Stimulated activated CD8-positive, alpha-beta memory T cell treated with anti-CD3 and anti-CD28 coated beads, Interleukin-2, amount 100 ng/mL, for 1 hour (primary cell): ENCODE measurements around the gene DIP2B.
"Not testable (repeated sequence)": the region's sequence is repeated elsewhere in the genome, so short reads cannot be mapped to it uniquely, and the experiment has no call there.

ENCODE experiments used
- DNase-seq, 2 donors: peaks; one replicate each; pipeline ENCODE4 v3.0.0-alpha.2; 2020; ENCODE audit warnings: low read depth in 2 of 2

DIP2B gene

GRCh38 chr12:50676756-50677155 lies 172.0 kb downstream of the DIP2B start:
- no peak for DNase-seq

- DNase-seq: no peak
Observed at GRCh38 chr12:50677858-50678257, 173.1 kb downstream of the DIP2B start.

DNA sequence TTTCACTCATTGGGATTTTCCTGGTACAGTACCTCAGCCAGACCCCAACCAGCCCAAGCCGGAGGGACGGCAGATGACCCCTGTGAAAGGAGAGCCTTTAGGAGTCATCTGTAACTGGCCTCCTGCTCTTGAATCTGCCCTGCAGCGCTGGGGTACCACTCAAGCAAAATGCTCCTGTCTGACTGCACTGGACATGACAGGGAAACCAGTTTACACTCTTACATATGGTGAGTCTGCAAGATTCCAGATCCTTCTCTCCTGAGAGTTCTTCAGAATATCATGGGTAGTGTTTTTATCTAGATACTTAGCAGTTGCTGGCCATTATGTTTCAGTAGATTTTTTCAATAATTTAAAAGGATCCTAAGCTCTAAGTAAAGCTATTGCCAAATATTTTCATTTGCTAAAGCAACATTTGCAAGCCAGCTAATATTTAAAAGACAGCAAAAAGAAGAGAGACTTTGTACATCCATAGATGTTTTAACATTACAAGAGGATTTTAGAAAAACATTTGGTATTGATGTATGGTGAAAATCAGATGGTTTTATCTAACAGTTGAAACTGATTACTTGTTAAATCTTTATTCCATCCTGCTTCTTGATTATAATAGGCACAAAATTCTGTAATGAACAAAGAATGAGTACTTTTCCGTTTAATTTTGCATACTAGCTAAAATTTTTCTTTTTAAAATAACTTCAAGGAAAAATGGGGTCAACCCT lies 174.0 kb downstream of the DIP2B start:
- DNase-seq: no peak

- DNase-seq: no peak
Observed at GRCh38 chr12:50679612-50680011, 174.8 kb downstream of the DIP2B start.

DNA sequence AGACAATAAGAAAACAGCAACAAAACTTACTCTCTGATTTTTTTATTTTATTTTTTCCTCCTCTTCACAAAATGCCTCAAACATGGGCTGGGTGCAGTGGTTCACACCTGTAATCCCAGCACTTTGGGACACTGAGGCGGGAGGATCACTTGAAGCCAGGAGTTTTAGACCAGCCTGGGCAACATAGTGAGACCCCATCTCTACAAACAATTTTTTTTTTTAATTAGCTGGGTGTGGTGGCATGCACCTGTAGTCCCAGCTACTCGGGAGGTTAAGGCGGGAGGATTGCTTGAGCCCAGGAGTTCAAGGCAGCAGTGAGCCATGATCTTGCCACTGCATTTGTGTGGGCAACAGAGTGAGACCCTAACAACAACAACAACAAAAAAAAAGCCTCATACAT lies 176.3 kb downstream of the DIP2B start:
- DNase-seq: not testable (repeated sequence)

DNA sequence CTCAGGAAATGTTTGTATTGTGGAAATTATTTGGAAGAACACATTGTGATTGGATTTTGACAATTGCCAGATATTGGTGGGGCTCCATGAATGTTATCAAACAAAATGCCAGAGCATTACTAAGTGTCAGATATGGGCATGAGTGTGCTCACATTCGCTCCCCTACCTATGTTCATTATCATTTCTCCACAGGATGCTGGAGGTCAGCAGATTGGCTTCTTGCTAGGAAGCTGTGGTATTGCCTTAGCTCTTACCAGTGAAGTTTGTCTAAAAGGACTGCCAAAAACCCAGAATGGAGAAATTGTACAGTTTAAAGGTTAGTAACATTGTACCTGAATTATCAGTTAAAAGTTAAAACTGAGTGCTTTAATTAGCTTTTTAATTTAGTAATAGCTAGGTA lies 180.9 kb downstream of the DIP2B start:
- no peak for DNase-seq

GRCh38 chr12:50686406-50686805 lies 181.6 kb downstream of the DIP2B start:
- no peak for DNase-seq

DNA sequence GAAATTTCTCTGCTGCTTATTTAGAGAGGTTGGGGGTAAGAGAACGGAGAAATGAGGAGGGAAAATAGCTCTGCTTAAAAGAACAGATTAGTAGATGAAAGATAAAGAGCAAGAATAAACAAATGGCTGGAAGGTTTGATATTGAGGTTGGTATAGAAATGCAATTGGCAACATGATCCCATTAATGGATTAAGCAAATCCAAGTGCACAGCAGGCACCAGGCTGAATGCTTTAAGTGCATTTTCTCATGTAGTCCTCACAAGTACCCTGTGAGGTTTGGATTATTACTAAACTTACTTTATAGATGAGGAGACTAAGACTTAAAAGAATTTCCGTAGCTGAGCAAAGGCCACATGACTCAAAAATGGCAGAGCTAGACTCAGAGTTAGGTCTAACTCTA lies 182.2 kb downstream of the DIP2B start:
- no peak for DNase-seq

- no peak for DNase-seq
Observed at GRCh38 chr12:50689437-50689836, 184.7 kb downstream of the DIP2B start.

GRCh38 chr12:50690925-50691324 lies 186.1 kb downstream of the DIP2B start:
- no peak for DNase-seq

DNA sequence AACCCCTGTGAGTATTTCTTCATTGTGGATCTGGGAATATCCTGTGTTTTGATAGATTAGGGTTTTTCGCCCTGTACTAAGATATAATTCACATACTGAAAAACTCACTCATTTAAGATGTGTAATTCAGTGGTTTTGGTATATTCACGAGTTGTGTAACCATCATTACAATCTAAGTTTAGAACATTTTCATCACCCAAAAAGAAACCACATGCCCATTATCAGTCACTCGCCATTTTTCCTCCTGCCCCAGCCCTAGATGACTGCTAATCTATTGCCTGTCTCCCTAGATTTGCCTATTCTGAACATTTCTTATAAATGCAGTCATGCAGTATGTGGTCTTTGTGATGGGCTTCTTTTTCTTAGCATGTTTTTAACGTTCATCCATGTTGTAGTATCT lies 191.2 kb downstream of the DIP2B start:
- DNase-seq: no peak

DNA sequence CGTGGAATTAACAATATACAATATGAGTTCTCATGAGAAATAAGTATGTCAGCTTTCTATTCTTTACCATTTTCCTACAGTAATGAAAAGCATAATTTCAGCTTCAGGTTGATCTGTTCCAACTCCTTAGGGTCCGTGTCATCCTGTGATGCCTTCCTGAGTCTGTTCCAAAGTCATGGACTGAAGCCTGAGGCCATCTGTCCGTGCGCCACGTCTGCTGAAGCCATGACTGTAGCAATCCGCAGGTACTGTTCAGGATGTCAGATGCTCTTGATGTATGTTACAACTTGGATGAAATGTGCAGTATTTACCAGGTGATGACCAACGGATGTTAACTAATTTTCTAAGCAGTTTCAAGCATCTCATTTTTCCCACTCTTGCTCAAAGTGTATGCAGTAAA lies 192.1 kb downstream of the DIP2B start:
- no peak for DNase-seq

- no peak for DNase-seq
Observed at GRCh38 chr12:50699154-50699553, 194.4 kb downstream of the DIP2B start.

DNA sequence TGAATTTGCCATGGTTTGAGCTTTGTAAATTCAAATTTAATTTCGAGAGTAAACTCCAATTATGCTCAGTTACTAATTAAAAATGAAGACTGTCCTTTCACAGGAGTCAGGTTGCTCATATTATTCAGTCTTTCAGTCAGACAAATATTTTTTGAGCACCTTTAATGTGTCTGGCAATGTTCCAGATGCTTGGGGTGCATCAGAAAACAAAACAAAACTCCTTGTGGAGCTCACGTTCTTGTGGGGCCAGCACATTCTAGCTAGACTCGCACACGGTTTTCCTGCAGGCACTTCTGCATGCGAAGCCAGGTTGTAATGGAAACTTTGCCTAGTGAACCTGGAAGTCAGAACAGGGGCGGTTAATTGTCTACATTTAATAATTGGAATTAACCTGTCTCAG lies 195.2 kb downstream of the DIP2B start:
- no peak for DNase-seq

GRCh38 chr12:50706606-50707005 lies 201.8 kb downstream of the DIP2B start:
- no peak for DNase-seq

DNA sequence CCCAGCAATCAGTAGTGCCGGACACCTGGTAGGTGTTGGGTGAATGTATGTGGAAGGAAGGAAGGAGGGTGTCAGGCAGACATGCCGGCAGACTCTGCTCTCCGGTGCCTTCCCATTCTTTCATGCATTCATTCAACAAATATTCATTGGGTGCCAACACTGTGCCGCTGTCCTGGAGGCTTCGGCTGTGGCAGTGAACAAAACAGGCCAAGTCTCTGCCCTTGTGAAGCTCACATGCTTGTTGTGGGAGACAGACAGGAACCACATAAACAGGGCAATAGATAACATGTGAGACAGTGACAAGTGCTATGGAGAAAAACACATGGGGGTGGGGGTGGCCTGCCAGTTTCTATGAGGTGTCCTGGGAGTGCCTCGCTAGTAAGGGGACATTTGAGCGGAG lies 202.6 kb downstream of the DIP2B start:
- DNase-seq: no peak

GRCh38 chr12:50708631-50709030 lies 203.8 kb downstream of the DIP2B start:
- DNase-seq: no peak

DNA sequence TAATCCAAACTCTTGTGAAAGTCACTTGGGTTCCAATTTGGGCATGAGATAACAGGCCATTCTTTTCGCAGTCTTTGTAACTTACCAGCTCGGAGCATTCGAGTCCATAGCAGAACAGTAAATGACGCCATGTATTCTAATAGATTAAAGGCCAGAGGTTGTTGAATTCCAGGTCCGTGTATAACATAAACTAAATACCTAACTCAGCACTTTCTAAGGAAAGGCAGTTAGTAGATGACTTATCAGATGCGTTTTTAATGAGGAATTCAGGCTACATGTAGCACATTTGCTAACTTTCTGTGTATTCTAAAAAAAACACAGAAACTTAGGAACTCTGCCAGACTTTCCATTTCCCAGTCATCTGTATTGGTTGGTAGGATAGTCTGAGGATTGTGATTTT lies 206.3 kb downstream of the DIP2B start:
- no peak for DNase-seq

DNA sequence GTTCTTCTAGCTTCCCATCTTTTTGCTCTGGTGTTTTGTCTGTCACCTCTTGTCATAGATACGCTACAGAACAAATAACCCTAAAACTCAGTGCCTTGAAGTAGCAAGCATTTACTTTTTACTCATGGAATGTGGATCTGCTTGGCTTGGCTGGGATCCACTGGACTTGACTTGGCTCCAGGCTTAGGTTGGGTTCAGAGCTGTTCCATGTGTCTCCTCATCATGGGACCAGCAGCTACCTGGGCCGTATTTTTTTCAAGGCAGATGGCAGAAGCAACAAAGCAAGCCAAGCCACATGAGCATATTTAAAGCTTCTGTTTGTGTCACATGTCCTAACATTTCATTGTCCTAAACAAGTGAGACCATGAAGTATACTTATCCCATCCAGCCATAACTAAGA lies 210.4 kb downstream of the DIP2B start:
- DNase-seq: no peak

DNA sequence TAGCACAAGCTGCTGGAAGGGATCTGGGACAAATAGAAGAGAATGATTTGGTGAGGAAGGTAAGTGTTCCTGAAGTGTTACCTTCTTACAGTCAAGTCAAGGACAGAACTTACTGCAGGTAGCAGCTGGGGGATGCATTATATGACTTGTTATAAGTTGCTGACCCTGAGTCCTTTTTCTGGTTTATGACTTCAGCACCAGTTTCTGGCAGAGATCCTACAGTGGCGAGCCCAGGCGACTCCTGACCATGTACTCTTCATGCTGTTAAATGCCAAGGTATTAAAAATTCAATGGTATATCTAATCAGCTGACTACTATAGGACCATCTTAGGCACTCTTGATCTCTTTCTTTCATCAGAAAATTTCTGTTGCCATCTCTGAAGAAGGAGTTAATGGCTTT lies 214.0 kb downstream of the DIP2B start:
- no peak for DNase-seq

GRCh38 chr12:50720085-50720484 lies 215.3 kb downstream of the DIP2B start:
- no peak for DNase-seq

GRCh38 chr12:50720501-50720900 lies 215.7 kb downstream of the DIP2B start:
- DNase-seq: no peak

DNA sequence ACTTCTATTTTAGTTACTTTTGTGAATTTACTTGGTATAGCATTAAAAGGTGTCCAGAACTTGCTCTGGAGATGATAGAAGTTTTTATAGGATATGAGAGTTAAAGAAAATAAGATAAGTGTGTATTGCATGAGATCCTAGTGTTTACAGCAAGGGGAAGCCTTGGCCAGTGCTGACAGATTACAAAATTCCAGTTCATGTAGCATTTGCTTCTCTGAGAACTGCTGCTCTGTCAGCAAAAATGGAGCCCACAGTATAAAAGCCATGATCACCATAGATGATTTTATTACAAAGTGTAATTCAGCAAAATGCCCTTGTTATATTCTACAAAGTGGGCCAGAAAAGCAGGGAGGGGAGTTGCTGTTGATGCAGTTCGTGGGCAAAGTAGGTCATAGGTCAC lies 219.1 kb downstream of the DIP2B start:
- no peak for DNase-seq
